Esophagus muscularis mucosa (tissue), 3 donors: ENCODE measurements around the gene ULBP1.
"Not testable (repeated sequence)": the region's sequence is repeated elsewhere in the genome, so short reads cannot be mapped to it uniquely, and the experiment has no call there.

Experiments used
- CTCF ChIP-seq, 3 experiments: fragments of 200-600 bp in 2 of 3; fragments of 450-650 bp in 1 of 3; sonication (generic) in 2 of 3; IDR thresholded peaks; one replicate each; pipeline ENCODE4 v1.5.1; 2017 to 2019; ENCODE audit warnings: antibody characterized with exemption in 3 of 3, mild to moderate bottlenecking in 2 of 3, moderate library complexity in 1 of 3
- POLR2A ChIP-seq: fragments of 450-650 bp; IDR thresholded peaks from one replicate; pipeline ENCODE4 v1.6.1; 2017; ENCODE audit warnings: antibody characterized with exemption, moderate library complexity, mild to moderate bottlenecking, low read depth
- POLR2AphosphoS5 ChIP-seq, 2 donors: sonication (generic); formaldehyde crosslinking; IDR thresholded peaks; one replicate each; pipeline ENCODE4 v1.6.1; 2017; ENCODE audit warnings: antibody characterized with exemption in 2 of 2

- TF ChIP-seq CTCF (IDR thresholded peaks at IDR 0.05); POLR2A; POLR2AphosphoS5 (IDR thresholded peaks at IDR 0.05): not testable (repeated sequence)
These were observed 5.2 kb downstream of the ULBP1 start for GRCh38 chr6:149968909-149969308.
